H9 (cell line): ENCODE data around the gene IL20RA. TPM values are rescaled to one million over a fixed set of nuclear protein-coding genes. Genes with fewer than 3 reads are reported as not detected.

ENCODE experiments used
- DNase-seq: peaks from one replicate; pipeline ENCODE4 v3.0.0-alpha.2; 2017
- H2AFZ ChIP-seq: one replicate; pipeline ENCODE4 v1.6.1; 2013; ENCODE audit warnings: mild to moderate bottlenecking, low read length, control low read depth, moderate library complexity
- H2AK5ac ChIP-seq: 2 replicates; pipeline ENCODE4 v1.6.1; 2013; ENCODE audit warnings: low read length, control low read depth, mixed read lengths; ENCODE audit not compliant: insufficient read length
- H2BK120ac ChIP-seq: one replicate; pipeline ENCODE4 v1.6.1; 2013; ENCODE audit warnings: low read depth, mild to moderate bottlenecking, low read length, control low read depth, inconsistent platforms; ENCODE audit not compliant: poor library complexity, severe bottlenecking
- H2BK12ac ChIP-seq: 2 replicates; pipeline ENCODE4 v1.6.1; 2013; ENCODE audit warnings: low read length, control low read depth, mixed read lengths, low read depth; ENCODE audit not compliant: insufficient read length
- H2BK15ac ChIP-seq: 2 replicates; pipeline ENCODE4 v1.6.1; 2013; ENCODE audit warnings: low read depth, low read length, control low read depth
- H2BK20ac ChIP-seq: one replicate; pipeline ENCODE4 v1.6.1; 2013; ENCODE audit warnings: low read depth, mild to moderate bottlenecking, low read length, control low read depth, inconsistent platforms; ENCODE audit not compliant: poor library complexity, severe bottlenecking
- H2BK5ac ChIP-seq: 2 replicates; pipeline ENCODE4 v1.6.1; 2013; ENCODE audit warnings: low read length, control low read depth, mixed read lengths; ENCODE audit not compliant: insufficient read length
- H3K14ac ChIP-seq: 2 replicates; pipeline ENCODE4 v1.6.1; 2013; ENCODE audit warnings: low read length, control low read depth; ENCODE audit not compliant: insufficient read depth
- H3K18ac ChIP-seq: 2 replicates; pipeline ENCODE4 v1.6.1; 2013; ENCODE audit warnings: low read depth, mild to moderate bottlenecking, mixed read lengths, low read length, control low read depth; ENCODE audit not compliant: insufficient read length
- H3K23ac ChIP-seq: 2 replicates; pipeline ENCODE4 v1.6.1; 2013; ENCODE audit warnings: low read length, control low read depth, mixed read lengths, low read depth; ENCODE audit not compliant: insufficient read length
- H3K23me2 ChIP-seq: 2 replicates; pipeline ENCODE4 v1.6.1; 2013; ENCODE audit warnings: low read depth, mild to moderate bottlenecking, mixed read lengths, low read length, control low read depth; ENCODE audit not compliant: insufficient read length, poor library complexity, severe bottlenecking
- H3K27ac ChIP-seq: 2 replicates; pipeline ENCODE4 v1.5.1; 2013; ENCODE audit warnings: low read length, control low read depth, mixed read lengths, low read depth; ENCODE audit not compliant: insufficient read length
- H3K27me3 ChIP-seq: 2 replicates; pipeline ENCODE4 v1.6.1; 2013; ENCODE audit warnings: low read length, control low read depth, inconsistent platforms; ENCODE audit not compliant: insufficient read depth
- H3K4ac ChIP-seq: 2 replicates; pipeline ENCODE4 v1.6.1; 2013; ENCODE audit warnings: low read depth, mild to moderate bottlenecking, control low read depth, inconsistent platforms, low read length, moderate library complexity
- H3K4me1 ChIP-seq: 2 replicates; pipeline ENCODE4 v1.6.1; 2013; ENCODE audit warnings: low read length, control low read depth, inconsistent platforms; ENCODE audit not compliant: insufficient read depth
- H3K4me2 ChIP-seq: 2 replicates; pipeline ENCODE4 v1.6.1; 2013; ENCODE audit warnings: low read length, control low read depth, mixed read lengths; ENCODE audit not compliant: insufficient read length, insufficient read depth
- H3K56ac ChIP-seq: 2 replicates; pipeline ENCODE4 v1.6.1; 2013; ENCODE audit warnings: low read depth, mild to moderate bottlenecking, mixed read lengths, low read length, control low read depth; ENCODE audit not compliant: insufficient read length
- H3K79me1 ChIP-seq: 2 replicates; pipeline ENCODE4 v1.6.1; 2013; ENCODE audit warnings: low read depth, mild to moderate bottlenecking, moderate library complexity, low read length, control low read depth, inconsistent platforms; ENCODE audit not compliant: insufficient read depth, poor library complexity, severe bottlenecking
- H3K79me2 ChIP-seq: 2 replicates; pipeline ENCODE4 v1.6.1; 2013; ENCODE audit warnings: low read length, control low read depth, inconsistent platforms; ENCODE audit not compliant: insufficient read depth
- H3K9ac ChIP-seq: 2 replicates; pipeline ENCODE4 v1.6.1; 2013; ENCODE audit warnings: low read length, control low read depth, mixed read lengths; ENCODE audit not compliant: insufficient read length; ENCODE audit errors: extremely low read depth
- H3K9me3 ChIP-seq: one replicate; pipeline ENCODE4 v1.6.1; 2013; ENCODE audit warnings: low read depth, low read length, inconsistent platforms; ENCODE audit not compliant: control insufficient read depth
- H3T11ph ChIP-seq: one replicate; pipeline ENCODE4 v1.6.1; 2013; ENCODE audit warnings: mild to moderate bottlenecking, low read length, control low read depth, inconsistent platforms
- H4K20me1 ChIP-seq: one replicate; pipeline ENCODE4 v1.6.1; 2013; ENCODE audit not compliant: control insufficient read depth, insufficient read length, insufficient read depth
- H4K5ac ChIP-seq: 2 replicates; pipeline ENCODE4 v1.6.1; 2013; ENCODE audit warnings: low read depth, mild to moderate bottlenecking, mixed read lengths, low read length, control low read depth; ENCODE audit not compliant: insufficient read length
- H4K8ac ChIP-seq: replicated peaks from 2 replicates; pipeline ENCODE4 v1.6.1; 2013; ENCODE audit warnings: low read length, control low read depth, mixed read lengths, low read depth; ENCODE audit not compliant: insufficient read length
- H4K91ac ChIP-seq: 2 replicates; pipeline ENCODE4 v1.6.1; 2013; ENCODE audit warnings: low read depth, mild to moderate bottlenecking, moderate library complexity, mixed read lengths, low read length, control low read depth; ENCODE audit not compliant: insufficient read length
- H3K27ac Mint-ChIP-seq, 3 experiments: 2 replicates in 2 of 3; 3 replicates in 1 of 3; pipeline ENCODE4 v1.8.0; 2020 to 2021; ENCODE audit warnings: mixed read lengths in 3 of 3, mild to moderate bottlenecking in 1 of 3, moderate library complexity in 1 of 3
- H3K27me3 Mint-ChIP-seq: 2 replicates; pipeline ENCODE4 v1.8.0; 2021; ENCODE audit warnings: low read depth, mild to moderate bottlenecking, moderate library complexity, mixed read lengths
- H3K36me3 Mint-ChIP-seq, 3 experiments: 2 replicates in 2 of 3; 3 replicates in 1 of 3; pipeline ENCODE4 v1.8.0; 2020 to 2021; ENCODE audit warnings: low read depth in 3 of 3, mixed read lengths in 3 of 3; ENCODE audit not compliant: insufficient read depth in 1 of 3
- H3K4me1 Mint-ChIP-seq, 2 experiments: 2 replicates each; pipeline ENCODE4 v1.8.0; 2020; ENCODE audit warnings: mixed read lengths in 2 of 2
- H3K4me3 Mint-ChIP-seq, 2 experiments: 2 replicates in 1 of 2; 3 replicates in 1 of 2; pipeline ENCODE4 v1.8.0; 2020 to 2021; ENCODE audit warnings: mild to moderate bottlenecking in 2 of 2, mixed read lengths in 2 of 2, moderate library complexity in 1 of 2
- H3K9me3 Mint-ChIP-seq, 2 experiments: 2 replicates in 1 of 2; 3 replicates in 1 of 2; pipeline ENCODE4 v1.8.0; 2020; ENCODE audit warnings: mild to moderate bottlenecking in 2 of 2, mixed read lengths in 2 of 2, moderate library complexity in 1 of 2
- CTCF ChIP-seq: fragments of 200-600 bp; sonication (generic); conservative IDR thresholded peaks from 3 replicates; pipeline ENCODE4 v1.8.0; 2021; ENCODE audit warnings: antibody characterized with exemption, mild to moderate bottlenecking
- WGBS: extraction: QIAGEN DNeasy Blood & Tissue Kit; methylation state at CpG from one replicate; pipeline ENCODE4 v1.1.7; 2013; ENCODE audit warnings: missing lambda C conversion rate, low lambda C conversion rate, mixed read lengths; ENCODE audit not compliant: insufficient read length; ENCODE audit errors: extremely low coverage; 5-methylcytosine and 5-hydroxymethylcytosine counted together
- total RNA-seq: library from RNA; stranded (reverse); gene quantifications from 2 replicates; pipeline ENCODE4 v1.2.1, GENCODE V29; 2021

Gene IL20RA
- total RNA-seq, 1 experiment from 2014 or later: 0.74 TPM

GRCh38 chr6:136990754-136991153, 54.0 kb downstream of the IL20RA start:
- Histone ChIP-seq H3K9ac (no peak overlapping the region), H3K4me1 (peaks cover 7% of the 10 kb centered on the region; the same call in 1 of the 2 replicates), H3T11ph (no peak overlapping the region), H2AFZ (no peak overlapping the region), H4K20me1 (no peaks in the 10 kb centered on the region), H3K23ac (no peak overlapping the region), H3K4me2 (peak overlapping the region; percentile 71), H4K5ac (no peak overlapping the region), H3K23me2 (peaks cover 7% of the 10 kb centered on the region), H3K27ac (no peak overlapping the region), H3K27me3 (no peaks in the 10 kb centered on the region), H2BK5ac (no peak overlapping the region), H2BK12ac (no peak overlapping the region), H2AK5ac (no peak overlapping the region), H3K4ac (no peak overlapping the region), H4K8ac (no peak overlapping the region), H3K9me3 (no peaks in the 10 kb centered on the region), H3K18ac (no peak overlapping the region), H3K79me1 (no peaks in the 10 kb centered on the region), H2BK20ac (no peak overlapping the region), H3K79me2 (no peaks in the 10 kb centered on the region), H3K14ac (no peak overlapping the region), H2BK120ac (no peak overlapping the region), H4K91ac (no peak overlapping the region), H2BK15ac (no peak overlapping the region), H3K56ac (no peak overlapping the region)
- Mint-ChIP-seq H3K4me3 (peak overlapping the region; percentile 80 to 81), H3K4me1 (peaks cover 27 to 30% of the 10 kb centered on the region in 2 experiments), H3K36me3 (no peaks in the 10 kb centered on the region), H3K9me3 (no peaks in the 10 kb centered on the region), H3K27ac (0 out of 7 replicates have a peak overlapping the region, but pooled peaks of 1 of the 3 experiments have one; percentile 33), H3K27me3 (peaks cover 1% of the 10 kb centered on the region; the same call in 1 of the 2 replicates)
- no CpG with 5 or more reads among the region's 3 CpGs for WGBS
- no peak for DNase-seq
- no peak for TF ChIP-seq CTCF
